SIG-M5 (cell line): ENCODE measurements around the gene XPR1.
"Not testable (repeated sequence)": the region's sequence is repeated elsewhere in the genome, so short reads cannot be mapped to it uniquely, and the experiment has no call there.

Experiments used
- DNase-seq: peaks from one replicate; lab custom pipeline; 2025; lab: John Stamatoyannopoulos, UW

Gene XPR1

DNA sequence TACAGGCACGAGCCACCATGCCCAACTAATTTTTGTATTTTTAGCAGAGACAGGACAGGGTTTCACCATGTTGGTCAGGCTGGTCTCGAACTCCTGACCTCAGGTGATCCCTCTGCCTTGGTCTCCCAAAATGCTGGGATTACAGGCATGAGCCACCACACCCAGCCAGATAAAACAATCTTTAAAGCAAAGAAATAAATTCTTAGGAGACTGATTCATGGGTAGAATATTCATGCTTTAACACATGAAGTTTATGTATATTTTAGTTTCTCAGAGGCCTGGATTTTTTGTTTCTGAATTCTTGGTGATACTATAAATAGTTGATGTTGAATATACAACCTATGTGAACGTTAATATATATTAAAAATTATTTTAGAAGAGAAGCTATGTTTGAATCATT, 153.5 kb downstream of the XPR1 start:
- DNase-seq, result no peak

DNA sequence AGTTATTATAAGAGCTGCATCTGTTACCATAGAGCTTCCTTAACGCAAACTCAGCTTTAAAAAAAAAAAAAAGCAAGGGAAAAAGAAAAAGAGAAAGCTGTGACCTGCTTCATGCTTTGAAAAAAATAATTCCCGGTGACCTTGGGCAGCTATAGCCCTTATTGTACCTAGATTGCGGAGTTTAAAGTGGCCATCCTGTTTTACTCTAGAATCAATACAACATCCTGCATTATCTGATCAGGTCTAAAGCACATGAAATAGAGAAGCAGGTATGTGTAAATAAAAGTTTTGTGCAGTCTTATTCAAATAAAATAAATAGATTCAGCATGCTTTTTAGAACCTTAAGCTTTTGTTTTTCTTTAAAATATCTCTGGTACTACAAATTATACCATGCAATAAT, 154.1 kb downstream of the XPR1 start:
- DNase-seq, result no peak

DNA sequence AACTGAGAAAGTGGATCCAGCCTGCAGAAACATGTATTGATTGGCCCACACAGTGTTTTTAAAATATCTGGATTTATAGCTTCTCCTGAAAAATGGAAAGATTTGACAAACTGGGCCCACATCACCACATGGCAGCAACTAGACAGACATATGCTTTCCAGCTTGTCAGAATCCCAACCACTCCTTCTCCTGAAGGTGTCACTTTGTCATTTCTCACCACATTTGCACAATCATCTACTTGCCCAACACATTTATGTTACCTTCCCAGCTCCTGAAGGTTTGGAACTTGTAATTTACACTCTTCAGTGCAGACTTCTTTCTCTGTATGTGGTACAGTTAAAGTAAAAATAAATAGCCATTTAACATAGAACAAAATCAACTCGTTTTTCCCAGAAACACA, 154.8 kb downstream of the XPR1 start:
- no peak for DNase-seq

DNA sequence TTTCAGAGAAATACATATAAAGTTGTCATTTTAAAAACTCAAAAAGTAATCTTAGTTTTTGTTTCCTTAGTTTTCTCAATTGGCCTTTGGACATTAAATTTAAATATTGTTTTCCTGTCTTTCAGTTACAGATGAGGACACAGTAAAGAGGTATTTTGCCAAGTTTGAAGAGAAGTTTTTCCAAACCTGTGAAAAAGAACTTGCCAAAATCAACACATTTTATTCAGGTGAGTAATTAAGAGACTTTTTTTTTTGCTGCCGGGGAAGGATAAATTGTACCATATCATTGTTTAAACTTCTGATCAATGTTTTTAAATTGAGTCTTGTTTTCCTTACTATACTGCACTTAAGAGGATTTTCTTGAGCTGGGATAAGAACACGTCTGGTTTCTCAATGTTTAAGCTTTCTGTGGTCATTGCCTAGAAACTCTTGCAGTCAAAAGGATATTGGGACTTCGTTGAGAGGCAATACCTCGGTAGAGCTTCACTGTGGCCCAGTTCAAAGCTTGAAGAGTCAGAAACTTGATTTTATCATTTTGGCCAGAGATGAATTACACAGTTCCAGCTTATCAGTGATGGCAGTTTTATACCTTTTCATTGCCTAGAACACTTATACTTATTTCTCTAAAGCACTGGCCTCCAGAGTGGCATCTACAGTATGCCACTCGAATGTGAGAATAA, 155.9 kb downstream of the XPR1 start:
- no peak for DNase-seq

DNA sequence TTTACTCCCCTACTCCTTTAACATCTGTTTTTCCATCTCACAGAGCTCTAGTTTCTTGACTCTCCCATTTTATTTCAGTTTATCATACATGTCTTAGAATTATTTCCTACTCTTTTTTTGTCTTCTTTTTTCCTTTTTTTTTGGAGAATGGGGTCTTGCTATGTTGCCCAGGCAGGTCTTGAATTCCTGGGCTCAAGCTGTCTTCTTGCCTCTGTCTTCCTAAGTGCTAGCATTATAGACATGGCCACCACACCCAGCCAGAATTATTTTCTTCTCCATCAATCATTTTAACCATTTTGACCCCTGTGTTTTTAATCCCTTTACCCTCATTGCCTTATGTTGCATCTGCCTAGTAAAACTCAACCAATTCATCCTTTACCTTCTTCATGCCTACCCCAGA, 157.6 kb downstream of the XPR1 start:
- DNase-seq, result no peak

DNA sequence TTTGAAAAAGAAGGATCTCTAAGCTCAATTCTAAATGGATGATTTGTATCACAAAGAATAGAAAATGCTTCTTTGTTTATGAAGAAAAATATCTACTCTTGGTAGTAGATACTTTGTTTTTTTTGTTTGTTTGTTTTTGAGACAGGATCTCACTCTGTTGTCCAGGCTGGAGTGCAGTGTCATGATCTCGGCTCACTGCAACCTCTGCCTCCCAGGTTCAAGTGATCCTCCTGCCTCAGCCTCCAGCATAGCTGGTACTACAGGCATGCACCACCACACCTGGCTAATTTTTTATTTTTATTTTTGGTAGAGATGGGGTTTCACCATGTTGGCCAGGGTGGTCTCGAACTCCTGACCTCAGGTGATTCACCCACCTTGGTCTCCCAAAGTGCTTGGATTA, 159.3 kb downstream of the XPR1 start:
- not testable (repeated sequence) for DNase-seq

DNA sequence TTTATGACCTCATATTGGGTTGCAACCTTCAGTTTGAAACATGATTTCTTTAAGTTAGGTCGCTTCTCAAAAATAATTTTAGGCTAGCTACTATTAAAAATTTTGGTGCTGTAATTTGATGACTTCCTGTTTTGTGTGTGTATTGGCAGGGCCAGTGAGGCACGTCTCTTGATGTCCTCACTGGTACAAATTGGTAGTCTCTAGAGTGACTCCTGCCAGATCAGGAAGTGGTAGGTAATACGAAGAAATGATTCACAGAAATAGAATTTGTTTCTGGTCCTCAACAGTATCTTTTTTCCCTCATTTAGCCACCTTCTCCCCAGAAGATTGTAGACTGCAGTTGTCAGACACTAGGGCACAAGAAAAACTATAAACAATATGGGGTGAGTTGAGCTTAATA, 160.0 kb downstream of the XPR1 start:
- DNase-seq, result no peak

DNA sequence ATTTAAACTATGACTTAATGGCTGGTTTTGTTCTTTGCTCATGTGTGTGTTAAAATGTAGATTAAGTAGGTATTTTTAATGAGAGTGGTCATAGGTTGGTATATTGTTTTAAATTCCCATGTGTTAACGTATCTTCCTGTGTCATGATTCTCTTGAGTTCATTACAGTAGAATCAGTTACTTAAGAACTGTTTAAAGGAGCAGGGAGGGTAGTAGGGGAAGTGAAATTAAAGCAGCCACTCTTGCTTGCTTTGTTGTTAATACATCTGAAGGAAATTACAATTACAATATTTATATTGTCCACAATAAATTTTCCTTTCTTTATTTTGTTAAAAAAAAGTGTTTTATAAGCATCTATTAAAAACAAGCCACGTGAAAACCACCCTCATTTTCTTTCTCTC, 161.6 kb downstream of the XPR1 start:
- DNase-seq, result peak; percentile 45

DNA sequence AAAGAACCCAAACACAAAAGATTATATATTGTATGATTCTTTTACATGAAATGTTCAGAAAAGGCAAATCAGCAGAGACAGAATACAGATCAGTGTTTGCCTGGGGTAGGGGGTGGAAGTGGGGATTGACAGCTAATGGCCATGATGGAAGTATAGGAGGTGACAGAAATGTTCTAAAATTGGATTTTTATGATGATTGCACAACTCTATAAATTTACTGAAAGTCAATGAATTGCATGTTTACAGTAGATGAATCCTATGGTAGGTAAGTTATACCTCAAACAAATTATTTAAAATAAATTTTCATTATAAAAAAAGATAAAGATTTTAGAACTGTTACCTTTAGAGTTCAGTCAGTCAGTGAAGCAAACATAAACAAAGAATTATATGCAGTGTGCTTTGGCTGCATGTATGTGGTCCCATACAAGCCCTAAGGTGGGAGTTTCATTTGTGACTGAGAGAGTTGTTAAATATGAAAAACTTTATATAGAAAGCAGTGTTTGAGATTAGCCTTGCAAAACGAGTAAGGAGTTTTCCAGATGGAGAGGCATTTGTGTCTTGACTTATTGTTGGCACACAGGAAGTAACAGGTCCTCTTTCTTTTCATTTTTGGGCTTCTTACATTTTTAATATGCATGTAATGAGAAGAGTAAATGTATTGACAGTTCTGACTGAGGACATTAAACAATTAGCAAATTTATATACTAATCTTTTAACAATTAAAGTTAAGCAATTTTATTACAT, 165.2 kb downstream of the XPR1 start:
- no peak for DNase-seq

DNA sequence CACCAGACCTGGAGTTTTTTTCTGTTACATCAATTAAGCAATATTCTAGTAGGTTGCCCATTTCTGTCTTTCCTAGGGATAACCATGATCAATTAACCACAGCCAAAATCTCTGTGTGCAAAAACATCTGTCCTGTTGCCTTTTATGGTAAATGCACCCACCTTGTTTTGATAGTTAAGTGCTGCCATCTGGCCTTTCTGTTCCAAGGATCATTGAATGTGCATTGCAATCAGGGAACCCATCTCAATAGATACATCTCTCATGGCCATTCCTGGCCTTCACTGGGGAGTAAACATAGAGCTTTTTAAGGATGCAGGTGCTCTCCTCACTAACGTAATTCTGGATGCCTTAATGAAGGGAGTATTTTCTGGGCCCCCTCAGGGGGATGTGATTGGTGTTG, 169.1 kb downstream of the XPR1 start:
- no peak for DNase-seq

DNA sequence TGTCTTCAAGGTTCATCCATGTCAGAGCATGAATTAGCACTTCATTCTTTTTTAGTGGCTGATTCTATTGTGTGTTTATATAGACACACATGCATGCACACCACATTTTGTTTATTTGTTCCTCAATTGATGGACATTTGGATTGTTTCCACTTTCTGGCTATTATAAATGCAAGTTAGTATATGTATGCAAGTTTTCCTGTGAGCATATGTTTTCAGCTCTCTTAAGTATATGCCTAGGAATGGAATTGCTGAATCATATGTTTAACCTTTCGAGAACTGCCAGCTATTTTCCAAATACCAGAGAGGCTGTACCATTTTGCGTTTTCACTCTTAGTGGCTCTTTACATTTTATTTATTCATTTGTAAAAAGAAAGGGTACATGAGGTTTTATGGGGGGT, 171.0 kb downstream of the XPR1 start:
- DNase-seq, result no peak

DNA sequence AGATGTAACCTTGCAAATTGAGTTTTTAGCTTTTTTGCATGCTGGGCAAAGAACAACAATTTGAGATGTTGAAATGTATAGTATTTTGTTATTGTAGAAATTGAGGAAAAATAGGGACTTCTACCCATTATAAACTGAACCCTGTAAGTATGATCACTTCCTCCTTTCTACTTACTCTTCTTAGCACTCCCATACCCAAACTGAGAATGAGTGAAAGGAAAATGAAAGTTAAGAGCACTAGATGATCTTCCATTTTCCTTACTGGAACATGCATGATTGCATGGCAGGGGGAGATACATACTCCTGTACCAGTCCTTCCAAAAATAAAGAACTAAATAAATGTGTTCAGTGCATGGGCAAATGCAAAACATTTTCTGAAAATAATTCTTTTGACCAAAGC, 173.5 kb downstream of the XPR1 start:
- DNase-seq, result no peak

DNA sequence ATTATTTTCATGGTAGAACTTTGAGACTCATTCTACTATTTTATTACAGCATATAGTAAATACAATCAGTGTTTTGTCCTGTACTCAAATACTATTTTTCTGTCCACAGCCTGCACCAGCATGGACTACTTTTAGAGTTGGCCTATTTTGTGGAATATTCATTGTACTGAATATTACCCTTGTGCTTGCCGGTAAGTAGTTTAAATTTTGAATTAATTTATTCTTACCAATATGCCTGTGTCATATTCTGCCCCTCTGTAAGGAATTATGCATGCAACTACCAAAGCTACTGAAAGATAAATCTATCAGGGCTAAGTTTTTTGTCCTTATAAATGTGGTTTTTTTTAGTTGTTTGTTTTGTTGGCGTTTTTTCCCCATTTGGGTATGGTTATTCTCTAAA, 179.5 kb downstream of the XPR1 start:
- no peak for DNase-seq

DNA sequence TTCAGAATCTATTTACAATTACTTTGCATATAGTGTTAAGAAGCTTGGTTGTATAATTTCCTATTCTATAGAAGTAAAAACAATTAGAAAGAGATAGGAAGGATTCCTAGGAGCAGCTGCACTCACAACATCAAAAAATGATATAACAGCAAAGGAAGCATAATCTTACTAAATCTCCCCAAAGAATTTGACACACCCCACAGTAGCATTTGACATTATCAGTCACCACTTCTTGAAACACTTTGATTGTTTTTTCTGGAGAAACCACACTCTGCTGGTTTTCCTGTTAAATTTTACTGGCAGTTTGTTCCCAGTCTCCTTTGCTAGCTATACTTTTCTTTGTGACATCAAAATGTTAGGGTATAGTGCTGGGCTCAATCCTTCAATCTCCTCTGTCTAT, 180.1 kb downstream of the XPR1 start:
- no peak for DNase-seq

DNA sequence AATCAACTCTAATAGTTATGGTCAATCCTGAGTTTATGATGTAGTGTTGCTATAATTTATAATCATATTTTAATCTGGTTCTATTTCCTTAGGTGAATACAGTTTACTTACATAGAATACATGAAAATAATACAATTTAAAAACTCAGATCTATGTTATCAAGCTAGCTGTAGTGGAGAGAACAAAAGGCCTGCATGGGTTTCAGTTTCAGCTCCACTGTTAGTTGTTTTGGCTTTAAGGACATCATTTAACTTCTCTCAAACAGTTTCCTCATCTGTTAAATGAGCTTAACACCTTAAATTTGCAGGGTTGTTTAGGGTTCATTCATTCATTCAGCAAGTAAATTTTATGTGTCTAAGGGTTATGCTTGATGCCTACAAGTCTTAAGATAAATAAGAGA, 182.4 kb downstream of the XPR1 start:
- no peak for DNase-seq

DNA sequence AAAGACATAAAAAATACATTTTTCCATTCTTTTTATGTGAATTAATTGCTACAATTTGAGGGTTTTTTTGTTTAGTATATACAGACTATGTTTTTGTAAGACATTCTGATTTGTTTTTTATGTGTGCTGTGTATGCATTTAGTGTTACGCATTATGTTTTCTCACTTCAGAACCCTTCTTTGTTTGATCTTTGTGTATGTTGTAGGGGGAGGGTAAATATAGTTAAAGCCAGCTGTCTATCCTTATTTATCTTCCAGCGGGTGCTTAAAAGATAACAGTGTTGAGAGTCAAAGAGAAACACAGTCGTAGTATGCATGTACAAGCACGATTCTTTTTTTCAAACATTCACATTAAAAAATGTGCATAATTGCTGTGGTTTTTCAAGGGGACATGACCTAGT, 183.4 kb downstream of the XPR1 start:
- DNase-seq, result no peak

DNA sequence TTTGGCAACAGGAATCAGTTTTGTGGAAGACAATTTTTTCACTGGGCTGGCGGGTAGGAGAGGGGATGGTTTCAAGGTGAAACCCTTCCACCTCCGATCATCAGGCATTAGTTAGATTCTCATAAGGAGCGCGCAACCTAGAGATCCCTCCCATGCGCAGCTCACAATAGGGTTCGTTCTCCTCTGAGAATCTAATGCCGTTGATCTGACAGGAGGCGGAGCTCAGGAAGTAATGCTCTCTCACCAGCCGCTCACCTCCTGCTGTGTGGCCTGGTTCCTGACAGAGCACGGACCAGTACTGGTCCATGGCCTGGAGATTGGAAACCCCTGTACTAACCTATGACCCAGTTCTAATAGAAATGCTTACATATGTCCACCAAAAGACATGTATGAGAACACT, 184.3 kb downstream of the XPR1 start:
- no peak for DNase-seq

DNA sequence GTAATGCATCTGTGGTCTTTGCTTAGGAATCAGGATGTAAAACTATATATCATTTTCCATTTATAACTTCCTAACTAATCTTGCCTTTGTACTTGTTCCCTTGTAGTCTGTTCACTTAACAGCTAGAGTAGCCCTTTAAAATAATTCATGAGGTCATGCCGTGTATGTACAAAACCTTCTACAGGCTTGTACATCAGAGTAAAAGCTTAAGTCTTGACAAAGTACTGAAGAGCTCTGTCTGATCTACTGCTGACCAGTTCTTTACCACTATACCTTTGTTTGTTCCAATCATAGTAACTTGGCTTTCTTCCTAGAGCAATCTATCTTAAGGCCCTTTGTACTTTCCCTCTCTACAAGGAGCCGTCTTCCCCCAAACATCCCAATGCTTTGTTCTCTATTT, 190.1 kb downstream of the XPR1 start:
- DNase-seq, result no peak

DNA sequence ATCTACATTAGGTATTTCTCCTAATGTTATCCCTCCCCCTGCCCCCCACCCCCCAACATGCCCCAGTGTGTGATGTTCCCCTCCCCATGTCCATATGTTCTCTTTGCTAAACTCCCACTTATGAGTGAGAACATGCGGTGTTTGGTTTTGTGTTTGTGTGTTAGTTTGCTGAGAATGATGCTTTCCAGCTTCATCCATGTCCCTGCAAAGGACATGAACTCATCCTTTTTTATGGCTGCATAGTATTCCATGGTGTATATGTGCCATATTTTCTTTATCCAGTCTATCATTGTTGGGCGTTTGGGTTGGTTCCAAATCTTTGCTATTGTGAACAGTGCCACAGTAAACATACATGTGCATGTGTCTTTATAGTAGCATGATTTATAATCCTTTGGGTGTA, 199.7 kb downstream of the XPR1 start:
- not testable (repeated sequence) for DNase-seq

DNA sequence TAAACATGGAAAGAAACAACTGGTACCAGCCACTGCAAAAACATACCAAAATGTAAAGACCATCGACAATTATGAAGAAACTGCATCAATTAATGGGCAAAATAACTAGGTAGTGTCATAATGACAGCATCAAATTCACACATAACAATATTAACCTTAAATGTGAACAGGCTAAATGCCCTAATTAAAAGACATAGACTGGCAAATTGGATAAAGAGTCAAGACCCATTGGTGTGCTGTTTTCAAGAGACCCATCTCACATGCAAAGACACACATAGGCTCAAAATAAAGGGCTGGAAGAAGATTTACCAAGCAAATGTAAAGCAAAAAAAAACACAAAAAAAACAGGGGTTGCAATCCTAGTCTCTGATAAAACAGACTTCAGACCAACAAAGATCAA, 201.4 kb downstream of the XPR1 start:
- DNase-seq, result not testable (repeated sequence)

DNA sequence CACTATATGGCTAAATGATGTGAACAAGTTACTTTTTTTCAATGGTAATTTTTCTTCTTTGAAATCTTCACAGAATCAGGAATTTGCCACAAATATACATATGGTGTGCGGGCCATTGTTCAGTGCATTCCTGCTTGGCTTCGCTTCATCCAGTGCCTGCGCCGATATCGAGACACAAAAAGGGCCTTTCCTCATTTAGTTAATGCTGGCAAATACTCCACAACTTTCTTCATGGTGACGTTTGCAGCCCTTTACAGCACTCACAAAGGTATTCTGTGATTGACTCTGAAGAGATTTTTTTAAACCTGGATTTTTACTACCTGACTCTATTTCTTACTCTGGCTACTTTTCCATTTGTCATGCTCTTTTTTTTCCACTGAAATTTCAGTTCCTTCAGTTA, 204.6 kb downstream of the XPR1 start:
- no peak for DNase-seq

DNA sequence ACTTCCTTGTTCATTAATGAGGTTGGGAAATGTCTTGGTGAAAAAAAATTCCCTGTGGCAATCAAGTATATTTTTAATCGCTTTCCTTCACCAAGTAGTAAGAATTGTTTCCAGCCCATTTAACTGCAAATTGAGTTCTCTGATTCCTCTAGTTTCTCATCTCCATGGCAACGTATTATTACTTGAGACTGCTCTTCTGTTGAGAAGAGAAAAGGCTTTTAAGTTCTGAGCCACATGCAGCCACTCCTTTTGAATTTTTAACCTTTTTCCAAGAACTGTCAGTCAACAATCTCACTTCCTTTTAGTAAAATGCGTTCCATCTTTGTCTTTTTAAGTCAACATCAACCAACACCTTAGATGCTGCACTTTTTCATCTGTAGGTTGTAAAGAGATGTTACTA, 205.2 kb downstream of the XPR1 start:
- DNase-seq, result no peak

DNA sequence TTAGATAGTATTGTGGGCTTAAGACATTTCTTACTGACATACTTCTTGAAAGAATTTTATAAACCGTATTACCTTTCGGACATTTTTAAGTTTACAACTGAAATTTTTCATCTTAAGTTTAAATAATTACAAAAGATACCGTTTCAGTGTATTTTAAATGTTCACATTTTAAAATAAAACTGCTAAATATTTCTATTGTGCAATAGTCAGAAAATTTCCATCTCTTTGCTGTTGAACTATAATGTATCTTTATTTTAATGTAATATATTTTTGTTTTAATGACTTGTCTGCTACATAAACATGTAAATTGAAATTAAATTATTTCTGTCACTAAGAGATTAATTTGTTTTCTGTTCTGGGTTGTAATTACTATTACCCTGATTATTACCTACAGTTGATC, 206.7 kb downstream of the XPR1 start:
- no peak for DNase-seq

DNA sequence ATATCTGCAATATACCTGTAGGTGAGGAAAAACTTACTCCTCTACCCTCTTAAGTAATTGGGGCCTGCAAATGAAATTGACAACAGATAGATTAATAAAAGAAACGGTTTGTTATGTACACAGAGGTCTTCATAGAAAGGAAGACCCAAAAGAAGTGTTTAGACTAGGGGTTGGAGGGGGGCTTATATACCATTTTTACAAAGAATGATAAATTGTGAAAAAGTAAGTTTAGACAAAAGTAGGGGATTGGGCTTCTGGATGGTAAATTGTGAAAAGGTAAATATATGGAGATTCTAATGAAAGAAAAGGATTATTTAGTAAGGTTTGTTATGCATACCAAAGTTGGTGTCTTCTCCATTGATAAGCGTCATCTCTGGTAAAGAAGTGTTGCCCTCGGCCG, 207.7 kb downstream of the XPR1 start:
- no peak for DNase-seq
